Stimulated activated CD4-positive, alpha-beta T cell treated with anti-CD3 and anti-CD28 coated beads, Interleukin-4, amount 100 ng/mL, for 48 hours (primary cell): ENCODE results near the gene IMPDH1.

Experiments
- DNase-seq, 2 donors: peaks; one replicate each; pipeline ENCODE4 v3.0.0-alpha.2; 2020; ENCODE audit warnings: low read depth in 2 of 2

Gene IMPDH1

DNA sequence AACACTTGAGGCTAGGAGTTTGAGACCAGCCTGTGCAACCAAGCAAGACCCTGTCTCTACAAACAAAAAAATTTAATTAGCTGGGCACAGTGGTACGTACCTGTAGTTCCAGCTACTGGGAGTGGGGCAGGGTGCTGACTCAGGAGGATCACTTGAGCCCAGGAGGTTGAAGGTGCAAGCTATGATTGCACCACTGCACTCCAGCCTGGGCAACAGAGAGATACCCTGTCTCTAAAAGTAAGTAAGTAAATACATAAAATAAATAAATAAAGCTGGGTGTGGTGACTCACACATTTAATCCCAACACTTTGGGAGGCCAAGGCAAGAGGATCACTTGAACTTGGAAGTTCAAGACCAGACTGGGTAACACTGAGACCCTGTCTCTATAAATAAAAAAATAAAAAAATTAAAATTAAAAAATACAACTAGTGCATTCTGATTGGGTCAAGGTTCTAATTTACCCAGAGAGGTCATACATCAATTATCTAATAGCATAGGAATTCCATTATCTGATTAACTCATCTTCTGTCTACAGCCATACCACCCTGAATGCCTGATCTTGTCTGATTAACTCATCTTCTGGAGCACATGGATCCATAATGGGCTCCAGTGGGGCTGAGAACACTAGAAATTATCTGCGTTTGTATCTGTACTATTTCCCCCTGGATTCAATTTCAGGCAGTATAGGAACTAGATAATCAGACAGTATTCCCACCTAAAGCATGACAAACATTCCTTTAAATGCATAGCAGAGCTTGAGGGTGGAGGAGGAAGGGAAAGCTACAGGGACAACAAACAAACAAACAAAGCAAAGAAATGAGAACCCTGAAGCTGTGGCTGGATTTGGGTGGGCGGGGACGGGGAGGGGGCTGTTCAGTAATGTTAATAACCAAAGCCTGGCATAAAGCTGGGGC lies 24.9 kb upstream of the IMPDH1 start:
- no peak for DNase-seq

GRCh38 chr7:128431754-128432153 lies 22.0 kb upstream of the IMPDH1 start:
- DNase-seq: no peak

- DNase-seq: no peak
Measured at GRCh38 chr7:128431221-128431620, 21.4 kb upstream of the IMPDH1 start.

DNA sequence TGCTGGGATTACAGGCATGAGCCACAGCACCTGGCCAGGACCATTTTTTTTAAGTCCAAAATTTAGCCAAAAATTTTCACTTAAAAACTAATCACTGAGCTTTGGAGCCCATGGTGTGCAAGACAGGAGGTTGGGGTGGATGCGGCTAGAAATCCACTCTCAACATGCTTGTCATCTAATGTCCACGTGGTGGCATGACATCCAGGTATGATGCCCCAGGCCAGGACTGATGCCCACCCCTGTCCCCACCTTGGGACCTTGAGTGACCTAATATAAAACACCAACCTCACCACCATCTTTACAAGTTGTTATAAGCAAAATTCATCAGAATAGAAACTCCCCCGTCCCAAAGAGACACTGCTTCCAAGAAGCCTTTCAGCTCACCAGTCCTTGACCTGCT lies 20.4 kb upstream of the IMPDH1 start:
- no peak for DNase-seq

- no peak for DNase-seq
Measured at GRCh38 chr7:128427289-128427891, 17.6 kb upstream of the IMPDH1 start.

- DNase-seq: peak; percentile 63 to 86
Measured at GRCh38 chr7:128425850-128426249, 16.1 kb upstream of the IMPDH1 start.

GRCh38 chr7:128424686-128425275 lies 15.0 kb upstream of the IMPDH1 start:
- DNase-seq: no peak

DNA sequence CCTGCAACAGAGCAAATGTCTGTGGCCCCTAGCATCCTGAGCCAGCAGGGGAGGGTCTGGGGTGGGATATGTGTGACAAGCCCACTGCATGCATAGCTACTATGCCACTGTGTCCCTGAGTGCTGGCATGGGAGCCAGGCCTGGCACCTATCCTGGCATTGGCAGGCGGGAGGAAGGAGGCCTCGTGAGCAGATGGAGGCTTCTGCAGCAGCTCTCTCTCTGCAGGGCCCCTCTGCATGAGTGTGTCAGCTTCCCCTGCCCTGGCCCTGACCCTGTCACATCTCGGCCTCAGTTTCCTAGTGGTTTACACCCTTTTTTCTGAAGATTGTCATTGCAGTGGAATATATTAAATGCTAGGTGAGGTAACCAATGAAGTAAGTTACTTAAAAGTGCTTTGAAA lies 13.1 kb upstream of the IMPDH1 start:
- no peak for DNase-seq

DNA sequence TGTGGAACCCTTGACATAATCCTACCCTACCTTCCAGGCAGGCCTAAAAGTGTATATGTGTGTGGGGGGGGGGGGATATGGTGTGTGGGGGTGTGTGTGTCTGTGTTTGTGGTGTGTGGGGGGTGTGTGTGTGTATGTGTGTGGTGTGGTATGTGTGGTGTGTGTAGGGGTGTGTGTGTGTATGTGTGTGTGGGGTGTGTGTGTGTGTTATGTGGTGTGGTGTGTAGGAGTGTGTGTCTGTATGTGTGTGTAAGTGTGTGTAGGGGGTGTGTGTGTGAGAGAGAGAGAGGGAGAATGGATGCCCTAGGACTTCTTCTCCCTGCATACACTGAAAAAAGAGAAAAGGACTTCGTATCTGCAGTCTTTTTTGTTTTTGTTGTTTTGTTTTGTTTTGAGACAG lies 12.3 kb upstream of the IMPDH1 start:
- DNase-seq: no peak

DNA sequence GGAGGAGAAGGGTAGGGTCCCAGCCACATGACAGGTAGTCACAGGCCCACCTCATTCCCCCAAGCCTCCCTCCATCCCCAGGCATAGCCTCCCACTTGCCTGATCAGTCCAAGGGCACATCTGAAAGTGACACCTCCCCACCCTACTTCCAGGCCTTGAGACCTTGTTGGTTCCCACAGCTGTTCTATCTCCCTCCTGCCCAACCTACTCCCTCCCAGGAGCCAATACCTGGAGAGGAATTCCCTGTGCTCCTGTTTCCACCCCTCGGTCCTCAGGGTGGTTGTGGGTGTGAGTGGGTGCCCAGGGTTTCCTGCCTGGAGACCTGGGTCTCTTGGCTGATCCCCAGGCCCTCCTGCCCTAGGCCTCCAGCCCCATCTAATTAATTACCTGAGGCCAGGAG lies 11.6 kb upstream of the IMPDH1 start:
- DNase-seq: no peak

DNA sequence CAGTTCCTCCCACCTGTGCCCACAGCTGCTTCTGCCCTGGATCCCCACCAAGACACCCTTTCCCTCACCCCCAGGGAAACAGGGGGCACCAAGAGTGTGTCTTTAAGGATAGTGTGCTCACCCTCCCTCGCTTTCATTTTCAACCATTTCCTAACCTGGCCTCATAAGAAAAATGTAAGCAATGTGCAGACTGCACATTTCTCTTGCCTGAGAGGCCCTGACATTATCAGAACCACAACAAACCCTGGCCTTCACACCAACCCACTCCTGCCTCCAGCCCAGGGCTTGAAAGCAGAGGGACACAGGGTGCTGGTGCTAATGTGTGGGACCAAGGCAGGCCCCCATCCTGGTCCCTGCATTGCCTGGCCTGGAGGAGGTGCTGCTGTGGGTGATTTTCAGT lies 11.0 kb upstream of the IMPDH1 start:
- DNase-seq: no peak

DNA sequence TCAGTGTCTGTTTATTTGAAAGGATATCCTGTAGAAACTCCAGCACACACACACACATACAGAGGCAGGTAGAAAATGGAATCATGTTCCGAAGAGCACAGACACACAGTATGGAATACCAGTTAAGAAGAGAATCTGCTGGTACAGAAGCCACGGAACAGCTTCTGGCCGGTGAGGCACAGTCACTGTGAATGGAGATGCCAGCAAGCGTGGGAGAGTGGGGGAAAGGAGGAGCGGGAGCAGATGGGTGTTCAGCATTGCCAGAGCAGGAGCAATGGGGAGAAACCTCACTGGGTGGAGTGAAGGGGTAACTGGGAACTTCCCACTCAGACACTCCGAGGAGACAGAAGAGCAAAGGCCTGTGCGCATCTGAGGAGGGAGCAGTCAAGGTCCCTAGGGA lies 9.5 kb upstream of the IMPDH1 start:
- DNase-seq: no peak

GRCh38 chr7:128417071-128417470 lies 7.3 kb upstream of the IMPDH1 start:
- DNase-seq: no peak

GRCh38 chr7:128415217-128415785 lies 5.5 kb upstream of the IMPDH1 start:
- no peak for DNase-seq

- DNase-seq: no peak
Measured at GRCh38 chr7:128410451-128410753, 620 bp upstream of the IMPDH1 start.

DNA sequence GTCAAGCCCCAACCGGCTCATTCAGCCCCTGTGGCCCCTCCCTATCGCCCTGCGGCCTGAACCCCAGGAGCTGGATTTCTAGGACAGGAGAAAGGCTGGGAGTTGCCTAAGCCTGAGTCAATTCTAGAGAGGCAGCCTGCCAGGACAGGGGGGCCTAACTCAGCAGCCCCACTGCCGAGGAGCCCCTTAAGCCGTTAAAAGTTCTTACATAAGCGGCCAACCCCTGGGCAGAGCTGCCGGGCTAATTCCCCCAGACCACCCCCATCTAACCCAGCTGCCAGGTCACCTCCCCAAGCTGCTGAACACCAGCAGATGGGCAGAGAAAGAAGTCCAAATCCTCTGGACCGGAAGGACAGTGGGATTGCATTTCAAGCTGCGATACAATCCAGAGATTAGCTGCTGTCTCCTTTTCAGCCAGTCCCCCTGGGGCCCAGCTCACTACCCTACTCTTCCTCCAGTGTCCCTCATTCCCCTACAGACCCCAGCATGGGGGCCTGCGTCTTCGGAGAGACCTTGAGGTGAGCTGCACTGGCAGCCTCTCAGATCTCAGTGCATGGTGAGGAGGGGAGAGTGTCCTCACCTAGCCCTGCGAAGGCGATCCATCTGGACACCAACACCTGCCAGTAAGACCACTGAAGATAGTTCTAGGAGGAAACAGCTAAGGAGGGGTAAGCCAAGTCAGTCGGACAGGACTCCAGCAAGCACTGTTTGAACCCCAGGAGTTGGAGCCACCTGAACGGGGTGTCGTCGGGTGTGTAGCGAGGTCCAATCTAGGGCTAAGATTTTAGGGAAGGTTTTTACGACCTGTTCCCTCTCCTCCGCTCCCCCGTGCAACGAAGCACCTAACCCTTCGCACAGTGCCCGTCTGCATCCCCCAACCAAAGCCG lies 830 bp downstream of the IMPDH1 start:
- DNase-seq: no peak

GRCh38 chr7:128407751-128408708 lies 1.8 kb downstream of the IMPDH1 start:
- DNase-seq: no peak

DNA sequence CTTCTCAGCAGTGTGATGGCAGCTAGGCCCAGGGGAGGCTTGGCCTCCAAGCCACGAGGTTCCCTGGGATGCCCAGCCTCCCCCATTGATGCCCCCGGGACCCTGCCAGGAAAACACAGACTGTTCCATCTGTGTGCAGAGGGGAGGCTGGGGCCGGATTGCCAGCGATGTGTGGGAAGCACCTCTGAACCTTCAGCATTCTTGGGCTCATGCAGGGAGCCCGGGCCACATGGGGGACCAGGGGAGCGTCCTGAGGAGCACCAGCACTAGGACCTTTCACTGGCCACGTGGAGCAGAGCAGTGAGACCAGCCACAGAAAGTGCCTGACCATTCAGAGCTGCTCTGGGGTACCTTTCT lies 2.6 kb downstream of the IMPDH1 start:
- DNase-seq: no peak

- DNase-seq: no peak
Measured at GRCh38 chr7:128406314-128407232, 3.2 kb downstream of the IMPDH1 start.
